Fibroblast of the aortic adventitia (primary cell): ENCODE data around the gene PIP4K2A. TPM values are rescaled to one million over a fixed set of nuclear protein-coding genes. Genes with fewer than 3 reads are reported as not detected.

Source experiments
- DNase-seq: peaks from one replicate; pipeline ENCODE4 v3.0.0-alpha.2; 2010; ENCODE audit warnings: low read depth
- H3K4me3 ChIP-seq: 2 replicates; pipeline ENCODE4 v1.5.1; 2011; ENCODE audit warnings: low read depth, mild to moderate bottlenecking, control low read depth, low read length, moderate library complexity
- CTCF ChIP-seq: IDR thresholded peaks from 2 replicates; pipeline ENCODE4 v1.5.1; 2011; ENCODE audit warnings: mild to moderate bottlenecking, low read length, control low read depth, inconsistent platforms; ENCODE audit not compliant: insufficient read depth
- total RNA-seq: library from RNA; depleted of rRNA; stranded (reverse); fragments of >200 nt; gene quantifications from 2 replicates; pipeline ENCODE4 v1.2.3, GENCODE V29; 2012; ENCODE audit warnings: low replicate concordance

PIP4K2A gene
- total RNA-seq, 1 donor: 52.2 TPM

GRCh38 chr10:22712956-22713852 is 1.2 kb downstream of the PIP4K2A start:
- no peak for DNase-seq
- H3K4me3 ChIP-seq: peak overlapping the region; percentile 96
- no peak for TF ChIP-seq CTCF

- no peak for TF ChIP-seq CTCF
- peak; percentile 69 for DNase-seq
- peak overlapping the region; percentile 96 for H3K4me3 ChIP-seq
Measured at GRCh38 chr10:22712211-22712955, 2.0 kb downstream of the PIP4K2A start.

GRCh38 chr10:22711373-22711772 is 3.0 kb downstream of the PIP4K2A start:
- H3K4me3 ChIP-seq: no peak overlapping the region
- DNase-seq: no peak
- TF ChIP-seq CTCF: no peak

GRCh38 chr10:22710139-22710745 is 4.1 kb downstream of the PIP4K2A start:
- DNase-seq: peak; percentile 26
- no peak overlapping the region for H3K4me3 ChIP-seq
- no peak for TF ChIP-seq CTCF

- no peak for TF ChIP-seq CTCF
- DNase-seq: no peak
- H3K4me3 ChIP-seq: no peak overlapping the region
Measured at GRCh38 chr10:22708772-22709171, 5.6 kb downstream of the PIP4K2A start.

GRCh38 chr10:22705527-22705926 is 8.9 kb downstream of the PIP4K2A start:
- TF ChIP-seq CTCF: no peak
- no peak overlapping the region for H3K4me3 ChIP-seq
- DNase-seq: no peak
